Left ventricle myocardium superior (tissue), 1 donor: Measurements from ENCODE around the gene SYNM. TPM values are rescaled to one million over a fixed set of nuclear protein-coding genes. Genes with fewer than 3 reads are reported as not detected.

Source experiments
- ATAC-seq: fragments of 200-7000 bp; cut with Tn5 transposase; one replicate; pipeline ENCODE4 v1.9.1; 2020; ENCODE audit warnings: mild to moderate bottlenecking, moderate library complexity
- DNase-seq: peaks from one replicate; pipeline ENCODE4 v3.0.0-alpha.2; 2020
- intact Hi-C: fragments of 100-400 bp; cut with micrococcal nuclease; formaldehyde crosslinking; loops from one replicate; pipeline ENCODE4 v1.11.0; 2022
- total RNA-seq: library from RNA; stranded (reverse); fragmentation: NEBNext Ultra II Directional; extraction: Animal tissue kit (Norgen Biotek cat#: 25700); gene quantifications from one replicate; pipeline ENCODE4 v1.2.1, GENCODE V29; 2021
- donor health status: DM: no; HTN: yes; CAD: no; lungs with severe emphysema.

The SYNM gene
- total RNA-seq, 1 donor from 2014 or later: 329 TPM

DNA sequence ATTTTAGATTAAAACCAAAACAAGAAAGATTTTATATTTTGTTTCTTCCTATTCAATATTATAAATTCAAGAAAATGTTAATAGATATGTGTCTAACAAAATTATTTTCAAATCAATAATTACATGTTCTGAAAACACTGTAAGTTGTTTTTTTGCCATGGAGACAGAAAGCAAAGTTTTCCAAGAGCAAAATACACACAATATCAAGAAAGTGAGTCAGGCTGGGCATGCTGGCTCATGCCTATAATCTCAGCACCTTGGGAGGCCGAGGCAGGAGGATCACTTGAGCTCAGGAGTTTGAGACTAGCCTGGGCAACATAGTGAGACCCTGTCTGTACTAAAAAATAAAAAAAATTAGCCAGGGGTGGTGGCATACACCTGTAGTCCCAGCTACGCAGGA is 72.8 kb downstream of the SYNM start:
- no peak for DNase-seq
- ATAC-seq: no peak
- intact Hi-C loops: no loop called here

DNA sequence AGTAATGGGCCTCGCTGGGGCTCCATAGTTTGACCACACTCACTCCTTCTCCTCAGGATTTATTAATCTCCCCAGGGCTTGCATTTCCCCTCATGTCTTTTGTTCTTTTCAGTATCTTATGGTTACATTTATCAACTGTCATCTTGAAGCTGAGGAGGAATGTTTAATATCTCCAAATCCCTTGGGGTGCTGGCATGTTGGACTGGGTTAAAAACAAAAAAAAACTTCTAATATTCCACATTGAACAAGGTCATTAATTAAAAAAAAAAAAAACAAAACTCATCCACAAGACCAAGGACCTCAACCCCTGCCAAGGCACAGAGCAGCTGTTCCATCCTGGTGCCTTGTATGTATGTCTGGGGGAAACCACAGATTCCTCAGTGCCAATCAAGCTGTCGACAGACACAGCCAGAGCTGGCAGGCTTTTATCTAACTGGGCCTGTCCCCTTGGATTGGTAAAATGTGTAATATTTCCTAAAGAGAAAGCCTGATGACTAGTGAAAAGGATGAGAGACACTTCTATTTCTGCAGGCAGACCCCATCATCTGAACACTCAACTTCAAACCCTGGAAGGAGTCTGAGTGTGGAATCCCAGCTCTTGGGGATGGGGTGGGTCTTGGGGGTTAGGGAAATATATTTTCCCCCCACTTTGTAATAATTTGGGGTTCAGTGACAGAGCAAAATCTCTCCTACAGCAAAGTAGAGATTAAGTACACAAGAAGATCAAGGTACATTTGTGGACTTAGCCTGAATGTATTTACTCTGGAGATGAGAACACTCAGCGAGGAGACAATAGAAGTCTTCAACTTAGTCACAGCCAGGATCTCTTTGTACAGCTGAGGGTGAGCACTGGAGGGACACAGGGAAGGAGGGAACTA is 75.4 kb downstream of the SYNM start:
- intact Hi-C loops: no loop called here
- DNase-seq (no peak), ATAC-seq (peak; percentile 55)

DNA sequence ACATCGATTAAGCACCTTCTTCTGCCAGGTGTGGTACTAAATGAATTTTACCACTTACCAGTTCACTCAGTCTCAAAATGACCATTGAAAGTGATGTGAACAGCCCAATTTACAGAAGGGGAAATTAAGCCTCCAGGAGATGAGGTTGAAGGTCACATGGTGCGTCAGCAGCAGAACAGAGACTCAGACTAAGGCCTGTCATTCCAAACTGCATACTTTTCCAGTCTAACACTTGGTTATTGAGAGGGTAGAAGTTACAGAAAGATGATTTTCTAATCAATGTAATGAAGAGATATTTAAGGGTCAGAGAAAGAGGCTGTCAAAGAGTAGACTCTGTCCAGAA is 76.1 kb downstream of the SYNM start:
- intact Hi-C loops: no loop called here
- DNase-seq: no peak
- ATAC-seq: no peak

GRCh38 chr15:99181545-99181971 is 76.7 kb downstream of the SYNM start:
- ATAC-seq (peak; percentile 86), DNase-seq (peak; percentile 45)
- intact Hi-C loops: no loop called here

DNA sequence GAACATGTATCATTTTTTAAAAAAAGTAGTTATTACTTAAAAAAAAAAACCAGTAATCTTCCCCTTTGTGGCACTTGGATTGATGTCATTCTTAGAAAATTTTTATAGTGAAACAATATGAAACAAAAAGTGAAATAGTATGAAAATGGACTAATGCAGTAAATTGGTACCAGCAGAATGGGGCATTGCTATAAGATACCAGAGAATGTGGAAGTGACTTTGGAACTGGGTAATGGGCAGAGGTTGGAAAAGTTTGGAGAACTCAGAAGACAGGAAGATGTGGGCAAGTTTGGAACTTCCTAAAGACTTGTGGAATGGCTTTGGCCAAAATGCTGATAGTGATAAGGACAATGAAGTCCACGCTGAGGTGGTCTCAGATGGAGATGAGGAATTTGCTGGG is 77.9 kb downstream of the SYNM start:
- no peak for ATAC-seq
- intact Hi-C loops: no loop called here

More for the DNA sequence above, 77.9 kb downstream of the SYNM start:
- no peak for DNase-seq

Other genes starting within 250 kb of the SYNM start
- 0.55 TPM for gene PGPEP1L, start 97.3 kb upstream of the SYNM start, total RNA-seq
- 10.1 TPM for gene TTC23, start 144.5 kb downstream of the SYNM start, total RNA-seq
- gene LRRC28, start 146.4 kb downstream of the SYNM start, total RNA-seq: 24.4 TPM